Liver (tissue), 9 donors: Measurements from ENCODE around the gene PRPF40B. TPM values are rescaled to one million over a fixed set of nuclear protein-coding genes. Genes with fewer than 3 reads are reported as not detected.

ENCODE experiments used
- DNase-seq: peaks from one replicate; pipeline ENCODE4 v3.0.0-alpha.2; 2017; ENCODE audit warnings: low spot score
- H3K27ac ChIP-seq, 2 donors: one replicate each; pipeline ENCODE4 v1.7.0; 2013; ENCODE audit warnings: inconsistent platforms in 2 of 2, low read length in 2 of 2, control low read depth in 1 of 2, low read depth in 1 of 2, mild to moderate bottlenecking in 1 of 2
- H3K27me3 ChIP-seq, 4 donors: one replicate each; pipeline versions ENCODE4 v1.6.1 to v1.7.0; 2013; ENCODE audit warnings: low read length in 3 of 4, inconsistent platforms in 1 of 4, mild to moderate bottlenecking in 1 of 4, moderate library complexity in 1 of 4; ENCODE audit not compliant: control insufficient read depth in 4 of 4, insufficient read depth in 4 of 4
- H3K36me3 ChIP-seq, 4 donors: one replicate each; pipeline versions ENCODE4 v1.6.1 to v1.7.0; 2013; ENCODE audit warnings: low read length in 3 of 4, mild to moderate bottlenecking in 3 of 4, low read depth in 1 of 4, moderate library complexity in 1 of 4; ENCODE audit not compliant: control insufficient read depth in 4 of 4, insufficient read depth in 3 of 4
- H3K4me1 ChIP-seq, 4 donors: one replicate each; pipeline versions ENCODE4 v1.6.1 to v1.7.0; 2013; ENCODE audit warnings: low read length in 3 of 4, mild to moderate bottlenecking in 3 of 4, moderate library complexity in 1 of 4; ENCODE audit not compliant: control insufficient read depth in 4 of 4, insufficient read depth in 4 of 4
- H3K4me3 ChIP-seq, 3 donors: one replicate each; pipeline versions ENCODE4 v1.6.1 to v1.7.0; 2013; ENCODE audit warnings: low read length in 3 of 3, control low read depth in 1 of 3, low read depth in 1 of 3, mild to moderate bottlenecking in 1 of 3
- H3K9ac ChIP-seq, 2 donors: one replicate each; pipeline ENCODE4 v1.7.0; 2013; ENCODE audit warnings: low read length in 2 of 2, mild to moderate bottlenecking in 2 of 2, moderate library complexity in 2 of 2, control low read depth in 1 of 2, low read depth in 1 of 2
- H3K9me3 ChIP-seq, 4 donors: one replicate each; pipeline versions ENCODE4 v1.6.1 to v1.7.0; 2013; ENCODE audit warnings: low read length in 3 of 4; ENCODE audit not compliant: control insufficient read depth in 4 of 4
- ATF3 ChIP-seq: IDR thresholded peaks from 2 replicates; pipeline ENCODE4 v1.6.1; 2016; ENCODE audit warnings: antibody characterized with exemption
- EGR1 ChIP-seq, 2 donors: IDR thresholded peaks; 2 replicates each; pipeline ENCODE4 v1.6.1; 2016 to 2018; ENCODE audit warnings: antibody characterized with exemption in 2 of 2, low read depth in 2 of 2
- FOXA2 ChIP-seq: IDR thresholded peaks from 2 replicates; pipeline ENCODE4 v1.6.1; 2016; ENCODE audit warnings: antibody characterized with exemption
- GABPA ChIP-seq, 2 donors: IDR thresholded peaks in 1 of 2; conservative IDR thresholded peaks in 1 of 2; 2 replicates each; pipeline ENCODE4 v1.6.1; 2016; ENCODE audit warnings: antibody characterized with exemption in 2 of 2, mild to moderate bottlenecking in 1 of 2, moderate library complexity in 1 of 2
- HNF4G ChIP-seq: IDR thresholded peaks from 2 replicates; pipeline ENCODE4 v1.6.1; 2016; ENCODE audit warnings: antibody characterized with exemption
- JUND ChIP-seq, 2 donors: IDR thresholded peaks; 2 replicates each; pipeline ENCODE4 v1.6.1; 2016; ENCODE audit warnings: antibody characterized with exemption in 2 of 2
- MAX ChIP-seq: IDR thresholded peaks from 2 replicates; pipeline ENCODE4 v1.6.1; 2016; ENCODE audit warnings: antibody characterized with exemption
- NR2F2 ChIP-seq: IDR thresholded peaks from 2 replicates; pipeline ENCODE4 v1.6.1; 2016; ENCODE audit warnings: antibody characterized with exemption
- RAD21 ChIP-seq, 2 donors: IDR thresholded peaks; 2 replicates each; pipeline ENCODE4 v1.6.1; 2016; ENCODE audit warnings: antibody characterized with exemption in 2 of 2, mild to moderate bottlenecking in 2 of 2
- RXRA ChIP-seq, 2 donors: IDR thresholded peaks; 2 replicates each; pipeline ENCODE4 v1.6.1; 2017 to 2018; ENCODE audit warnings: antibody characterized with exemption in 2 of 2, mild to moderate bottlenecking in 1 of 2
- SP1 ChIP-seq: IDR thresholded peaks from 2 replicates; pipeline ENCODE4 v1.6.1; 2018; ENCODE audit warnings: antibody characterized with exemption, mild to moderate bottlenecking
- TAF1 ChIP-seq: conservative IDR thresholded peaks from 2 replicates; pipeline ENCODE4 v1.6.1; 2016; ENCODE audit warnings: antibody characterized with exemption, mild to moderate bottlenecking
- ZBTB33 ChIP-seq: IDR thresholded peaks from 2 replicates; pipeline ENCODE4 v1.6.1; 2016; ENCODE audit warnings: antibody characterized with exemption
- WGBS: extraction: QIAGEN DNeasy Blood & Tissue Kit; methylation state at CpG from one replicate; pipeline ENCODE4 v1.1.7; 2013; 5-methylcytosine and 5-hydroxymethylcytosine counted together
- polyA plus RNA-seq, 2 donors: library from polyadenylated mRNA; stranded (reverse) in 1 of 2; unstranded in 1 of 2; fragments of 200-250 nt in 1 of 2; fragments of >200 nt in 1 of 2; fragmentation: Nextera tagmentation in 1 of 2; extraction: Ambion mirVana in 1 of 2; gene quantifications; one replicate each; pipeline versions ENCODE4 v1.2.1 to v1.2.3, GENCODE V29; 2013 to 2015
- total RNA-seq, 2 donors: library from RNA; depleted of rRNA; stranded (reverse); fragments of >200 nt; gene quantifications; one replicate each; pipeline ENCODE4 v1.2.3, GENCODE V29; 2014
- donor health status: healthy.
- donor health status: healthy.
- donor health status: healthy.
- donor health status: healthy.
- donor health status: healthy.

Gene PRPF40B
- total and polyA plus RNA-seq, 4 donors, result 2.4 to 4.8 (median 3.9) TPM

GRCh38 chr12:49651855-49652254 lies 28.5 kb downstream of the PRPF40B start:
- Histone ChIP-seq H3K27me3 (no peaks in the 10 kb centered on the region), H3K27ac (no peak overlapping the region), H3K9ac (no peak overlapping the region), H3K4me1 (peaks cover 0 to 2% (median 0%) of the 10 kb centered on the region in 4 donors), H3K36me3 (no peaks in the 10 kb centered on the region), H3K4me3 (no peak overlapping the region), H3K9me3 (no peaks in the 10 kb centered on the region)
- no peak for DNase-seq
- TF ChIP-seq SP1 (no peak), RXRA (IDR thresholded peaks at IDR 0.05) (no peak), GABPA (IDR thresholded peaks at IDR 0.05 in 1 of 2, conservative IDR thresholded peaks at IDR 0.05 in 1 of 2) (no peak), RAD21 (IDR thresholded peaks at IDR 0.05) (no peak), ATF3 (no peak), NR2F2 (no peak), ZBTB33 (no peak), EGR1 (IDR thresholded peaks at IDR 0.05; ENCODE audit: low read depth in 2 of 2) (no peak), HNF4G (no peak), JUND (IDR thresholded peaks at IDR 0.05) (no peak), MAX (no peak), FOXA2 (no peak)
- 79% methylated on average over 8 of the region's 8 CpGs for WGBS

GRCh38 chr12:49652921-49653520 lies 29.7 kb downstream of the PRPF40B start:
- no peaks in the 10 kb centered on the region for H3K36me3 ChIP-seq
- no peak overlapping the region for H3K27ac ChIP-seq

More at GRCh38 chr12:49652921-49653520, 29.7 kb downstream of the PRPF40B start:
- Histone ChIP-seq H3K9me3 (no peaks in the 10 kb centered on the region), H3K27me3 (no peaks in the 10 kb centered on the region), H3K4me1 (peaks cover 0 to 2% (median 0%) of the 10 kb centered on the region in 4 donors), H3K9ac (no peak overlapping the region), H3K4me3 (no peak overlapping the region)
- 95% methylated on average over 4 of the region's 4 CpGs for WGBS
- no peak for DNase-seq
- no peak for TF ChIP-seq NR2F2
- TF ChIP-seq ATF3, result no peak
- TF ChIP-seq EGR1 (IDR thresholded peaks at IDR 0.05; ENCODE audit: low read depth in 2 of 2), result no peak
- no peak for TF ChIP-seq JUND (IDR thresholded peaks at IDR 0.05)
- no peak for TF ChIP-seq HNF4G
- no peak for TF ChIP-seq ZBTB33
- no peak for TF ChIP-seq GABPA (IDR thresholded peaks at IDR 0.05 in 1 of 2, conservative IDR thresholded peaks at IDR 0.05 in 1 of 2)
- no peak for TF ChIP-seq TAF1
